GM12892 (cell line): ENCODE measurements around the gene CD84.

ENCODE experiments used
- POLR2A ChIP-seq: IDR thresholded peaks from 2 replicates; pipeline ENCODE4 v1.6.1; 2011; ENCODE audit warnings: low read depth, low read length, control low read depth
- TAF1 ChIP-seq: IDR thresholded peaks from 2 replicates; pipeline ENCODE4 v1.6.1; 2011; ENCODE audit warnings: low read depth, mild to moderate bottlenecking, control low read depth, low read length, borderline replicate concordance

DNA sequence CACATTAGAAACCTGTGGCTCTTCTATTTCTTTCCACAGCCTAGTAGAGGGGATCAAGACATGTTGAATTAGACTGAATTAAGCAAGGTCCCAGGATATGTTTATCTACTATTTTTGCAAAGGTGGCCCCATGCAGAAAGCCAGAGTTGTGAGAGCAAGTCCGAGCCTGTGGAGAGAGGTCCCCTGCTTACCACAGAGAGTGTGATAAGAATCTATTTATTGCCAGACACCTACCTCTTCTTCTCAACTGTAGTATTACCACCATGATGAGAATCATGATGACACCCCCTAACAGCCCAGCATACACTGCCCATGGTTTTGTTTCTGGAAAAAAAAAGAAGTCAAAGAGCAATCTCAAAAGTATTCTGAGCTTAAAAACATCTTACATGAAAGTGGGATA, 44.6 kb upstream of the CD84 start:
- TF ChIP-seq POLR2A (no peak; the same call in 1 of the 2 replicates), TAF1 (no peak)
